GM12878 (cell line): Measurements from ENCODE around the gene ZNG1A. TPM values are rescaled to one million over a fixed set of nuclear protein-coding genes. Genes with fewer than 3 reads are reported as not detected.
"Not testable (repeated sequence)": the region's sequence is repeated elsewhere in the genome, so short reads cannot be mapped to it uniquely, and the experiment has no call there.

Experiments
- ATAC-seq: fragments of 200-7000 bp; cut with Tn5 transposase; 3 replicates; pipeline ENCODE4 v1.9.1; 2020; ENCODE audit warnings: mild to moderate bottlenecking, moderate library complexity
- Bru-seq: library from RNA; stranded (reverse); fragments of 400-500 nt; gene quantifications from one replicate; lab custom pipeline; 2021; lab: Mats Ljungman, UMichigan
- BruChase-seq, 2 experiments: library from RNA; stranded (reverse); fragments of 400-500 nt; gene quantifications; one replicate each; lab custom pipeline; 2021; lab: Mats Ljungman, UMichigan
- BruUV-seq: library from RNA; stranded (reverse); fragments of 400-500 nt; replicated peaks from 2 replicates; lab custom pipeline; 2021; lab: Mats Ljungman, UMichigan
- CTCF ChIA-PET: fragments of 300-600 bp; sonication (Branson Sonifier 250); formaldehyde crosslinking; extraction: SDS; loops from one replicate; lab custom pipeline; 2021; ENCODE audit warnings: inconsistent platforms; lab: Yijun Ruan, JAX
- POLR2A ChIA-PET: fragments of 350-600 bp; formaldehyde crosslinking; extraction: SDS; loops from one replicate; lab custom pipeline; 2021; ENCODE audit warnings: inconsistent platforms; lab: Charles Lee
- RAD21 ChIA-PET: fragments of 300-600 bp; sonication (Branson Sonifier 250); formaldehyde crosslinking; loops from one replicate; lab custom pipeline; 2023; ENCODE audit warnings: antibody characterized with exemption; ENCODE audit not compliant: unreplicated experiment; lab: Charles Lee
- SMC1A ChIA-PET: fragments of 300-600 bp; sonication (Branson Sonifier 250); formaldehyde crosslinking; loops from one replicate; lab custom pipeline; 2023; ENCODE audit not compliant: unreplicated experiment, uncharacterized antibody; lab: Charles Lee
- DNase-seq: peaks from one replicate; pipeline ENCODE4 v3.0.0-alpha.2; 2011; ENCODE audit warnings: low read depth, low spot score
- FAIRE-seq: peaks from 3 replicates; lab custom pipeline; 2011; peaks lifted over from hg19 to GRCh38; lab: Jason Lieb, UNC
- H2AFZ ChIP-seq: 2 replicates; pipeline ENCODE4 v1.6.0; 2011; ENCODE audit warnings: low read depth, low read length, control low read depth; ENCODE audit not compliant: control insufficient read depth
- H3K27ac ChIP-seq: 2 replicates; pipeline ENCODE4 v1.5.1; 2011; ENCODE audit warnings: control low read depth; ENCODE audit not compliant: control insufficient read depth, insufficient read depth
- H3K27me3 ChIP-seq, 2 experiments: replicated peaks in 1 of 2; 2 replicates each; pipeline versions ENCODE4 v1.6.0 to v1.6.1; 2011; ENCODE audit warnings: low read length in 1 of 2; ENCODE audit not compliant: control insufficient read depth in 2 of 2, insufficient read depth in 2 of 2
- H3K36me3 ChIP-seq, 2 experiments: 2 replicates each; pipeline ENCODE4 v1.5.1; 2011; ENCODE audit warnings: low read length in 1 of 2; ENCODE audit not compliant: control insufficient read depth in 2 of 2, insufficient read depth in 2 of 2
- H3K4me1 ChIP-seq: 2 replicates; pipeline ENCODE4 v1.6.1; 2011; ENCODE audit warnings: mild to moderate bottlenecking, low read length, moderate library complexity, mixed read lengths; ENCODE audit not compliant: control insufficient read depth, insufficient read depth
- H3K4me2 ChIP-seq: 2 replicates; pipeline ENCODE4 v1.6.0; 2011; ENCODE audit warnings: control low read depth; ENCODE audit not compliant: control insufficient read depth, insufficient read depth
- H3K4me3 ChIP-seq: fragments of 200-600 bp; sonication (generic); 2 replicates; pipeline ENCODE4 v1.5.1; 2016
- H3K79me2 ChIP-seq: 2 replicates; pipeline ENCODE4 v1.6.0; 2011; ENCODE audit warnings: low read length; ENCODE audit not compliant: control insufficient read depth, insufficient read depth
- H3K9ac ChIP-seq: 2 replicates; pipeline ENCODE4 v1.8.0; 2011; ENCODE audit warnings: low read length, control low read depth, mixed read lengths; ENCODE audit not compliant: control insufficient read depth, insufficient read depth
- H3K9me3 ChIP-seq: replicated peaks from 3 replicates; pipeline ENCODE4 v1.5.1; 2011; ENCODE audit warnings: mild to moderate bottlenecking, low read length; ENCODE audit not compliant: control insufficient read depth, insufficient read depth
- H4K20me1 ChIP-seq: 2 replicates; pipeline ENCODE4 v1.6.0; 2011; ENCODE audit not compliant: control insufficient read depth, insufficient read depth
- CREM ChIP-seq: IDR thresholded peaks from 2 replicates; pipeline ENCODE4 v1.6.1; 2014; ENCODE audit warnings: antibody characterized with exemption, low read depth
- WGBS: methylation state at CpG from one replicate; pipeline ENCODE4 v1.1.6; 2016; ENCODE audit warnings: low lambda C conversion rate; ENCODE audit not compliant: insufficient replicate concordance, insufficient coverage; ENCODE audit errors: missing lambda C conversion rate; 5-methylcytosine and 5-hydroxymethylcytosine counted together
- in situ Hi-C: fragments of 300-500 bp; cut with MboI; formaldehyde crosslinking; loops from 9 replicates; pipeline ENCODE4 v1.14.3; 2018; ENCODE audit warnings: mixed read lengths
- intact Hi-C: fragments of 100-400 bp; cut with micrococcal nuclease; formaldehyde crosslinking; loops from one replicate; pipeline ENCODE4 v1.14.2; 2022; ENCODE audit not compliant: unreplicated experiment
- long read RNA-seq, 2 experiments: library from polyadenylated mRNA; unstranded; transcript quantifications; one replicate each; pipeline ENCODE4 v2.0.0, GENCODE V29; 2019 to 2020
- polyA minus RNA-seq, 3 experiments: library from RNA; depleted of rRNA, polyadenylated mRNA; stranded (reverse); fragments of >200 nt; gene quantifications; 2 replicates each; pipeline ENCODE4 v1.2.3, GENCODE V29; 2011
- polyA plus RNA-seq, 11 experiments: library from polyadenylated mRNA; depleted of rRNA in 4 of 11; unstranded in 6 of 11; stranded (reverse) in 5 of 11; fragments of >200 nt; fragmentation: Nextera tagmentation in 4 of 11; fragmentation: Illumina TruSeq in 1 of 11; extraction: Ambion mirVana in 4 of 11; extraction: Trizol in 1 of 11; gene quantifications; 1 replicate in 1 of 11; 2 replicates in 10 of 11; pipeline versions ENCODE4 v1.2.1 to v1.2.3, GENCODE V29; 2011 to 2016; ENCODE audit warnings: inconsistent platforms in 2 of 11, missing spikeins in 2 of 11, low read depth in 1 of 11
- total RNA-seq, 4 experiments: library from RNA; depleted of rRNA in 3 of 4; stranded (reverse); fragments of >200 nt in 3 of 4; fragmentation: Illumina TruSeq in 1 of 4; extraction: Trizol in 1 of 4; gene quantifications; 2 replicates each; pipeline versions ENCODE4 v1.2.1 to v1.2.3, GENCODE V29; 2013 to 2021

ZNG1A gene
- 166 and 180 TPM in 2 replicates for total RNA-seq (2013; cell fraction: nucleolus; rRNA removed)
- 48.0 and 50.5 TPM in 2 replicates for total RNA-seq (2014; rRNA removed)
- 104 and 108 TPM in 2 replicates for total RNA-seq (2014; rRNA removed; fragmentation: Illumina TruSeq; extraction: Trizol)
- 52.2 and 55.5 TPM in 2 replicates for total RNA-seq (2021)
- polyA plus RNA-seq (2011; ENCODE audit: low read depth), result 24.5 TPM
- polyA plus RNA-seq (2011; rRNA removed), result 51.3 and 69.0 TPM in 2 replicates
- polyA plus RNA-seq (2011; cell fraction: cytosol; rRNA removed), result 15.0 and 15.6 TPM in 2 replicates
- polyA plus RNA-seq (2011; cell fraction: nucleus; rRNA removed), result 48.5 and 49.3 TPM in 2 replicates
- 34.5 and 37.1 TPM in 2 replicates for polyA plus RNA-seq (2012)
- 84.8 and 110 TPM in 2 replicates for polyA plus RNA-seq (2014; fragmentation: Illumina TruSeq; extraction: Trizol)
- polyA plus RNA-seq (2014; fragmentation: Nextera tagmentation; extraction: Ambion mirVana), result 100 to 1,000 TPM; 154 to 179 TPM
- polyA plus RNA-seq (2014; rRNA removed), result 50.7 and 61.5 TPM in 2 replicates
- polyA plus RNA-seq (2016; fragmentation: Nextera tagmentation; extraction: Ambion mirVana), result 100 to 1,000 TPM; 134 to 136 TPM
- 25.8 and 32.9 TPM in 2 replicates for polyA minus RNA-seq (2011; rRNA and poly(A)+ RNA removed)
- polyA minus RNA-seq (2011; cell fraction: cytosol; rRNA and poly(A)+ RNA removed), result 3.9 and 9.1 TPM in 2 replicates
- polyA minus RNA-seq (2011; cell fraction: nucleus; rRNA and poly(A)+ RNA removed), result 51.5 and 87.0 TPM in 2 replicates
- Bru-seq, nascent RNA, result percentile 72 among the genes with signal in this experiment
- percentile 70 among the genes with signal in this experiment for BruChase-seq, experiment 1, labeled RNA remaining after a 6-hour chase
- BruChase-seq, experiment 2, labeled RNA remaining after a 2-hour chase, result percentile 70 among the genes with signal in this experiment
- long read RNA-seq, experiment 1, transcript CBWD1-205 (4 exons, 1,807 nt), result minor isoform, 6 of 109 reads
- long read RNA-seq, experiment 1, transcript CBWD1-201 (16 exons, 1,771 nt), result minor isoform, 14 of 109 reads
- long read RNA-seq, experiment 1, transcript CBWD1-206 (3 exons, 1,731 nt), result minor isoform, 8 of 109 reads
- long read RNA-seq, experiment 1, transcript CBWD1-202 (15 exons, 1,706 nt), result major isoform, 62 of 109 reads
- long read RNA-seq, experiment 1, partial matches to known transcripts, result 4 of 109 reads
- long read RNA-seq, experiment 1, other reads (novel, unspliced or antisense), result 12 of 109 reads
- long read RNA-seq, experiment 2, transcript CBWD1-201 (16 exons, 1,771 nt), result minor isoform, 65 of 574 reads
- long read RNA-seq, experiment 2, transcript CBWD1-206 (3 exons, 1,731 nt), result minor isoform, 29 of 574 reads
- long read RNA-seq, experiment 2, transcript CBWD1-202 (15 exons, 1,706 nt), result major isoform, 374 of 574 reads
- long read RNA-seq, experiment 2, transcript CBWD1-207 (14 exons, 1,241 nt), result minor isoform, 24 of 574 reads
- long read RNA-seq, experiment 2, partial matches to known transcripts, result 5 of 574 reads
- long read RNA-seq, experiment 2, other reads (novel, unspliced or antisense), result 56 of 574 reads

DNA sequence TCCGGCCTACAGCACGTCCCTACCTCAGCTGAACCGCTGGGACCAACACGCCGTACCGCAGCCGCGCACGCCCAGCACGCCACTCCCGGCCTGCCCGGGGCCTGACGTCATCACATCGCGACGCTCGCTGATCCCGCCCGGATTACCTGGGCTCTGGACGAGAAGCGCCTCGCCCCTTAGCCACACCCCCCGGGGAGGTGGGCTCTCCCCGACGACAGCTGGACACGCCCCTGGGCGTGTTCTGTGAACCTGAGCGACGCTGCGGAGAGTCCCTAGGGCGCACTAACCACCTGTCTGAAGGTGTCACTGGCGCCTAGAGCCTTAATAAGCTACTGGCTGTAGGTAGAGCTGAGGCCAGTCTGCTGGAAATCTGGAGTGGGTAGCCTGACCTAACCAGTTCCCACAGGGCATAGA is at the start of gene ZNG1A:
TSS of gene ZNG1A (minus strand) at position 87 of the 414 bp plus-strand sequence. CDS start 87 bp downstream, outside the sequence.
- FAIRE-seq, RAD21 ChIA-PET, ATAC-seq, H3K27me3 ChIP-seq, H3K36me3 ChIP-seq, H4K20me1 ChIP-seq, intact Hi-C loops, H3K27ac ChIP-seq, CTCF ChIA-PET, SMC1A ChIA-PET, H3K4me1 ChIP-seq, H3K9ac ChIP-seq, BruUV-seq, H3K4me2 ChIP-seq, H3K9me3 ChIP-seq, in situ Hi-C loops, H3K79me2 ChIP-seq, POLR2A ChIA-PET: not testable (repeated sequence)
- WGBS, result 0% methylated on average over 20 of the region's 32 CpGs
- H3K4me3 ChIP-seq, result peak within 1 kb of the TSS; percentile 47; the same call in 1 of the 2 replicates
- peak; percentile 60 for TF ChIP-seq CREM
- DNase-seq, result peak; percentile 59
- H2AFZ ChIP-seq, result peak within 1 kb of the TSS; percentile 44; the same call in 1 of the 2 replicates
